Measurements from ENCODE around the gene BOC.

DNA sequence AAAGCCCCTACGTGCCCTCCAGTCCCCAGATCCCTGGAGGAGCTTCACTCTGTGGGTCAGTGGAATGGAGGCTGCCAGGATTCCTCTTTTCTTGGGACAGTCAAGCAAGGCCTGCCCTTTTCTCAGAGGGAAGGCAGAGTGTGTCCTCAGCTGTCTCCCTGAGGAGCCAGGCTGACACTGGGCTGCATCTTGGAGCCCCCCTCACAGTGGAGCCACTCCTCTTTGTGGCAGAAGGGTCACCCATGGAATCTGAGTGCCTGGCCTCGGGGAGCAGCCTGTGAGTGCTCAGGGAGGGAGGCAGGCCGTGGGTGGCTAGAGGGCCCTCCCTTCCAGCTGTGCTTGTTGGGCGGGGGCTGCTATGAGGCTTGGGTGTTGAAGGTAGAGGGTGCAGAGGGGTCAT, 41.2 kb downstream of the BOC start:
- TF ChIP-seq CTCF (conservative IDR thresholded peaks at IDR 0.05; ENCODE audit: low read depth, low read length) = no peak
- TF ChIP-seq EZH2 (IDR thresholded peaks at IDR 0.05; ENCODE audit: borderline replicate concordance, low read depth, low read length, poor library complexity, severe bottlenecking) = no peak
